ENCODE data around the gene NAV2.

DNA sequence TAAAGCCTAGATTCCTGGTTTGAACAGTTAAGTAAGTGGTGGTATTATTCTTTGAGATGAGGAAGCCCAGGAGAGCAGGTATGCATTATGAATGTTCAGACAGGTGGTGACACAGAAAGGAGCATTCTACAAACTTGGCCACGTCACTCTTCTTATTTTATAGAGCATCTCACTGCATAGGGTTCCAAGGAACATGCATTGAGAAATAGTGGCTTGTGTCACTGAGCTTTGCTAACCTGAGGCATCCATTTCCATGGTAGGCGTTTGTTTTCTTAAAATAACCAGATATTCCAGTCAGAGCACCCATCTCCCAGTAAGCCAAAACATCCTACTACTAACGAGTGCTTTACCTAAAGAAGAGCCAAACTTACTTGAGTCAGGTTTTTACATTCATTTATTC, 169.7 kb downstream of the NAV2 start:
- TF ChIP-seq, protein P1, sequence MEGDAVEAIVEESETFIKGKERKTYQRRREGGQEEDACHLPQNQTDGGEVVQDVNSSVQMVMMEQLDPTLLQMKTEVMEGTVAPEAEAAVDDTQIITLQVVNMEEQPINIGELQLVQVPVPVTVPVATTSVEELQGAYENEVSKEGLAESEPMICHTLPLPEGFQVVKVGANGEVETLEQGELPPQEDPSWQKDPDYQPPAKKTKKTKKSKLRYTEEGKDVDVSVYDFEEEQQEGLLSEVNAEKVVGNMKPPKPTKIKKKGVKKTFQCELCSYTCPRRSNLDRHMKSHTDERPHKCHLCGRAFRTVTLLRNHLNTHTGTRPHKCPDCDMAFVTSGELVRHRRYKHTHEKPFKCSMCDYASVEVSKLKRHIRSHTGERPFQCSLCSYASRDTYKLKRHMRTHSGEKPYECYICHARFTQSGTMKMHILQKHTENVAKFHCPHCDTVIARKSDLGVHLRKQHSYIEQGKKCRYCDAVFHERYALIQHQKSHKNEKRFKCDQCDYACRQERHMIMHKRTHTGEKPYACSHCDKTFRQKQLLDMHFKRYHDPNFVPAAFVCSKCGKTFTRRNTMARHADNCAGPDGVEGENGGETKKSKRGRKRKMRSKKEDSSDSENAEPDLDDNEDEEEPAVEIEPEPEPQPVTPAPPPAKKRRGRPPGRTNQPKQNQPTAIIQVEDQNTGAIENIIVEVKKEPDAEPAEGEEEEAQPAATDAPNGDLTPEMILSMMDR (IDR thresholded peaks at IDR 0.05; ENCODE audit: borderline replicate concordance, extremely low read depth, low read length, poor library complexity, severe bottlenecking): no peak
- TF ChIP-seq EZH2 (IDR thresholded peaks at IDR 0.05; ENCODE audit: borderline replicate concordance, low read depth, low read length, severe bottlenecking): no peak

Data from DND-41 (cell line).